HFF-Myc (cell line): Measurements from ENCODE around the gene STK4.

ENCODE experiments used
- DNase-seq: peaks from one replicate; pipeline ENCODE4 v3.0.0-alpha.2; 2011; ENCODE audit warnings: low read depth; ENCODE audit errors: extremely low read depth
- H3K4me3 ChIP-seq: replicated peaks from 2 replicates; pipeline ENCODE4 v1.5.1; 2011; ENCODE audit warnings: low read depth, mild to moderate bottlenecking, control low read depth, low read length
- CTCF ChIP-seq: IDR thresholded peaks from 2 replicates; pipeline ENCODE4 v1.5.1; 2012; ENCODE audit warnings: mild to moderate bottlenecking, low read depth, low read length, control low read depth; ENCODE audit errors: missing control alignments

The STK4 gene

GRCh38 chr20:44976698-44977097 lies 10.4 kb downstream of the STK4 start:
- TF ChIP-seq CTCF = no peak
- no peak for DNase-seq
- H3K4me3 ChIP-seq = no peak overlapping the region

- DNase-seq = no peak
- no peak overlapping the region for H3K4me3 ChIP-seq
- no peak for TF ChIP-seq CTCF
Observed at GRCh38 chr20:44979090-44979621, 12.8 kb downstream of the STK4 start.

GRCh38 chr20:44981736-44982406 lies 15.6 kb downstream of the STK4 start:
- no peak for TF ChIP-seq CTCF
- DNase-seq = no peak
- H3K4me3 ChIP-seq = no peak overlapping the region

GRCh38 chr20:44983093-44983674 lies 16.9 kb downstream of the STK4 start:
- TF ChIP-seq CTCF = no peak
- no peak for DNase-seq
- H3K4me3 ChIP-seq = no peak overlapping the region

GRCh38 chr20:44988631-44989171 lies 22.4 kb downstream of the STK4 start:
- no peak for DNase-seq
- H3K4me3 ChIP-seq = no peak overlapping the region
- no peak for TF ChIP-seq CTCF

GRCh38 chr20:44990425-44990824 lies 24.1 kb downstream of the STK4 start:
- DNase-seq = no peak
- H3K4me3 ChIP-seq = 0 out of 2 replicates have a peak overlapping the region, but pooled peaks have one; percentile 1
- no peak for TF ChIP-seq CTCF
